ENCODE measurements around the gene RAI14.

- no peak for TF ChIP-seq POLR2A (IDR thresholded peaks at IDR 0.05)
- TF ChIP-seq CTCF (IDR thresholded peaks at IDR 0.05) = no peak
Observed at GRCh38 chr5:34833976-34834793, 178.1 kb downstream of the RAI14 start.
